ENCODE results near the gene PIP5KL1.
"Not testable (repeated sequence)": the region's sequence is repeated elsewhere in the genome, so short reads cannot be mapped to it uniquely, and the experiment has no call there.

PIP5KL1 gene

GRCh38 chr9:127887792-127888191 lies 42.8 kb downstream of the PIP5KL1 start:
- Histone ChIP-seq H3K9ac (ENCODE audit: low read length) (no peak overlapping the region), H3K36me3 (ENCODE audit: insufficient read depth, low read length) (peaks cover 46% of the 10 kb centered on the region), H3K4me3 (ENCODE audit: low read depth in 1 of 2, low read length in 2 of 2) (no peak overlapping the region), H3K9me3 (ENCODE audit: low read length) (no peaks in the 10 kb centered on the region), H3K4me1 (ENCODE audit: insufficient read depth, low read length) (no peaks in the 10 kb centered on the region), H3K27me3 (ENCODE audit: control insufficient read depth in 1 of 2, insufficient read depth in 2 of 2, low read length in 2 of 2) (no peaks in the 10 kb centered on the region), H3K27ac (ENCODE audit: low read depth, low read length) (no peak overlapping the region)

GRCh38 chr9:127886401-127886972 lies 44.1 kb downstream of the PIP5KL1 start:
- no peak overlapping the region for H3K9ac ChIP-seq (ENCODE audit: low read length)
- H3K27me3 ChIP-seq (ENCODE audit: control insufficient read depth in 1 of 2, insufficient read depth in 2 of 2, low read length in 2 of 2) = no peaks in the 10 kb centered on the region
- H3K27ac ChIP-seq (ENCODE audit: low read depth, low read length) = no peak overlapping the region
- no peaks in the 10 kb centered on the region for H3K9me3 ChIP-seq (ENCODE audit: low read length)
- no peaks in the 10 kb centered on the region for H3K4me1 ChIP-seq (ENCODE audit: insufficient read depth, low read length)
- H3K36me3 ChIP-seq (ENCODE audit: insufficient read depth, low read length) = peaks cover 40% of the 10 kb centered on the region
- no peak overlapping the region for H3K4me3 ChIP-seq (ENCODE audit: low read depth in 1 of 2, low read length in 2 of 2)

GRCh38 chr9:127885508-127886281 lies 44.9 kb downstream of the PIP5KL1 start:
- no peak overlapping the region for H3K9ac ChIP-seq (ENCODE audit: low read length)
- no peak overlapping the region for H3K27ac ChIP-seq (ENCODE audit: low read depth, low read length)
- peaks cover 35% of the 10 kb centered on the region for H3K36me3 ChIP-seq (ENCODE audit: insufficient read depth, low read length)
- H3K9me3 ChIP-seq (ENCODE audit: low read length) = no peaks in the 10 kb centered on the region
- H3K4me3 ChIP-seq (ENCODE audit: low read depth in 1 of 2, low read length in 2 of 2) = no peak overlapping the region
- H3K4me1 ChIP-seq (ENCODE audit: insufficient read depth, low read length) = no peaks in the 10 kb centered on the region
- H3K27me3 ChIP-seq (ENCODE audit: control insufficient read depth in 1 of 2, insufficient read depth in 2 of 2, low read length in 2 of 2) = no peaks in the 10 kb centered on the region

- Histone ChIP-seq H3K4me3 (ENCODE audit: low read depth in 1 of 2, low read length in 2 of 2) (no peak overlapping the region), H3K36me3 (ENCODE audit: insufficient read depth, low read length) (peaks cover 28% of the 10 kb centered on the region), H3K27ac (ENCODE audit: low read depth, low read length) (no peak overlapping the region), H3K27me3 (ENCODE audit: control insufficient read depth in 1 of 2, insufficient read depth in 2 of 2, low read length in 2 of 2) (no peaks in the 10 kb centered on the region), H3K4me1 (ENCODE audit: insufficient read depth, low read length) (no peaks in the 10 kb centered on the region), H3K9ac (ENCODE audit: low read length) (no peak overlapping the region), H3K9me3 (ENCODE audit: low read length) (no peaks in the 10 kb centered on the region)
Observed at GRCh38 chr9:127884976-127885490, 45.5 kb downstream of the PIP5KL1 start.

GRCh38 chr9:127884427-127884911 lies 46.1 kb downstream of the PIP5KL1 start:
- Histone ChIP-seq H3K27ac (ENCODE audit: low read depth, low read length) (no peak overlapping the region), H3K9me3 (ENCODE audit: low read length) (no peaks in the 10 kb centered on the region), H3K4me3 (ENCODE audit: low read depth in 1 of 2, low read length in 2 of 2) (no peak overlapping the region), H3K27me3 (ENCODE audit: control insufficient read depth in 1 of 2, insufficient read depth in 2 of 2, low read length in 2 of 2) (no peaks in the 10 kb centered on the region), H3K4me1 (ENCODE audit: insufficient read depth, low read length) (no peaks in the 10 kb centered on the region), H3K9ac (ENCODE audit: low read length) (no peak overlapping the region), H3K36me3 (ENCODE audit: insufficient read depth, low read length) (peaks cover 25% of the 10 kb centered on the region)

- no peak overlapping the region for H3K9ac ChIP-seq (ENCODE audit: low read length)
- no peak overlapping the region for H3K4me3 ChIP-seq (ENCODE audit: low read depth in 1 of 2, low read length in 2 of 2)
- no peaks in the 10 kb centered on the region for H3K27me3 ChIP-seq (ENCODE audit: control insufficient read depth in 1 of 2, insufficient read depth in 2 of 2, low read length in 2 of 2)
- no peak overlapping the region for H3K27ac ChIP-seq (ENCODE audit: low read depth, low read length)
- H3K36me3 ChIP-seq (ENCODE audit: insufficient read depth, low read length) = peaks cover 25% of the 10 kb centered on the region
- no peaks in the 10 kb centered on the region for H3K9me3 ChIP-seq (ENCODE audit: low read length)
- no peaks in the 10 kb centered on the region for H3K4me1 ChIP-seq (ENCODE audit: insufficient read depth, low read length)
Observed at GRCh38 chr9:127883959-127884358, 46.6 kb downstream of the PIP5KL1 start.

GRCh38 chr9:127881715-127882114 lies 48.9 kb downstream of the PIP5KL1 start:
- Histone ChIP-seq H3K4me1 (ENCODE audit: insufficient read depth, low read length) (peaks cover 14% of the 10 kb centered on the region), H3K36me3 (ENCODE audit: insufficient read depth, low read length) (peaks cover 11% of the 10 kb centered on the region)
- not testable (repeated sequence) for H3K27me3 ChIP-seq (ENCODE audit: control insufficient read depth in 1 of 2, insufficient read depth in 2 of 2, low read length in 2 of 2); H3K9me3 ChIP-seq (ENCODE audit: low read length); H3K4me3 ChIP-seq (ENCODE audit: low read depth in 1 of 2, low read length in 2 of 2); H3K9ac ChIP-seq (ENCODE audit: low read length); H3K27ac ChIP-seq (ENCODE audit: low read depth, low read length)

GRCh38 chr9:127880143-127880542 lies 50.4 kb downstream of the PIP5KL1 start:
- Histone ChIP-seq H3K27ac (ENCODE audit: low read depth, low read length) (no peak overlapping the region), H3K9ac (ENCODE audit: low read length) (no peak overlapping the region), H3K4me1 (ENCODE audit: insufficient read depth, low read length) (peaks cover 30% of the 10 kb centered on the region), H3K4me3 (ENCODE audit: low read depth in 1 of 2, low read length in 2 of 2) (no peak overlapping the region), H3K9me3 (ENCODE audit: low read length) (no peaks in the 10 kb centered on the region), H3K27me3 (ENCODE audit: control insufficient read depth in 1 of 2, insufficient read depth in 2 of 2, low read length in 2 of 2) (no peaks in the 10 kb centered on the region), H3K36me3 (ENCODE audit: insufficient read depth, low read length) (no peaks in the 10 kb centered on the region)

GRCh38 chr9:127878652-127879390 lies 51.8 kb downstream of the PIP5KL1 start:
- H3K27ac ChIP-seq (ENCODE audit: low read depth, low read length) = no peak overlapping the region
- no peak overlapping the region for H3K4me3 ChIP-seq (ENCODE audit: low read depth in 1 of 2, low read length in 2 of 2)

GRCh38 chr9:127878001-127878651 lies 52.5 kb downstream of the PIP5KL1 start:
- H3K27me3 ChIP-seq (ENCODE audit: control insufficient read depth in 1 of 2, insufficient read depth in 2 of 2, low read length in 2 of 2) = no peaks in the 10 kb centered on the region
- no peaks in the 10 kb centered on the region for H3K9me3 ChIP-seq (ENCODE audit: low read length)
- H3K4me3 ChIP-seq (ENCODE audit: low read depth in 1 of 2, low read length in 2 of 2) = peak overlapping the region; percentile 77 to 78
- H3K27ac ChIP-seq (ENCODE audit: low read depth, low read length) = peak overlapping the region; percentile 86
- H3K4me1 ChIP-seq (ENCODE audit: insufficient read depth, low read length) = peaks cover 50% of the 10 kb centered on the region
- H3K9ac ChIP-seq (ENCODE audit: low read length) = peak overlapping the region; percentile 87
- H3K36me3 ChIP-seq (ENCODE audit: insufficient read depth, low read length) = no peaks in the 10 kb centered on the region

More at GRCh38 chr9:127878652-127879390, 51.8 kb downstream of the PIP5KL1 start:
- no peaks in the 10 kb centered on the region for H3K9me3 ChIP-seq (ENCODE audit: low read length)
- H3K9ac ChIP-seq (ENCODE audit: low read length) = peak overlapping the region; percentile 9
- H3K36me3 ChIP-seq (ENCODE audit: insufficient read depth, low read length) = no peaks in the 10 kb centered on the region
- H3K27me3 ChIP-seq (ENCODE audit: control insufficient read depth in 1 of 2, insufficient read depth in 2 of 2, low read length in 2 of 2) = no peaks in the 10 kb centered on the region
- peaks cover 43% of the 10 kb centered on the region for H3K4me1 ChIP-seq (ENCODE audit: insufficient read depth, low read length)

GRCh38 chr9:127877566-127877998 lies 53.0 kb downstream of the PIP5KL1 start, which contains the start of gene AK1:
Gene AK1, minus strand, starts transcription at chr9:127877675. Its CDS starts 3,058 bp downstream, at chr9:127874617.
- H3K9ac ChIP-seq (ENCODE audit: low read length) = peak within 1 kb of the TSS; percentile 87
- H3K9me3 ChIP-seq (ENCODE audit: low read length) = no peaks in the 10 kb centered on the region
- H3K4me1 ChIP-seq (ENCODE audit: insufficient read depth, low read length) = peaks cover 50% of the 10 kb centered on the region
- no peaks in the 10 kb centered on the region for H3K36me3 ChIP-seq (ENCODE audit: insufficient read depth, low read length)
- H3K4me3 ChIP-seq (ENCODE audit: low read depth in 1 of 2, low read length in 2 of 2) = peak within 1 kb of the TSS; percentile 77 to 78
- peak within 1 kb of the TSS; percentile 86 for H3K27ac ChIP-seq (ENCODE audit: low read depth, low read length)
- no peaks in the 10 kb centered on the region for H3K27me3 ChIP-seq (ENCODE audit: control insufficient read depth in 1 of 2, insufficient read depth in 2 of 2, low read length in 2 of 2)

Measured in muscle layer of colon (tissue), 2 donors.